ENCODE data around the gene NR4A1. TPM values are rescaled to one million over a fixed set of nuclear protein-coding genes. Genes with fewer than 3 reads are reported as not detected.

The NR4A1 gene
- total RNA-seq, 1 donor from 2014 or later = 4.4 TPM

GRCh38 chr12:52056801-52057637 is 5.8 kb downstream of the NR4A1 start:
- intact Hi-C loops (cut with micrococcal nuclease) = no loop called here

- intact Hi-C loops (cut with micrococcal nuclease) = no loop called here
Observed at GRCh38 chr12:52057638-52058576, 6.7 kb downstream of the NR4A1 start.

DNA sequence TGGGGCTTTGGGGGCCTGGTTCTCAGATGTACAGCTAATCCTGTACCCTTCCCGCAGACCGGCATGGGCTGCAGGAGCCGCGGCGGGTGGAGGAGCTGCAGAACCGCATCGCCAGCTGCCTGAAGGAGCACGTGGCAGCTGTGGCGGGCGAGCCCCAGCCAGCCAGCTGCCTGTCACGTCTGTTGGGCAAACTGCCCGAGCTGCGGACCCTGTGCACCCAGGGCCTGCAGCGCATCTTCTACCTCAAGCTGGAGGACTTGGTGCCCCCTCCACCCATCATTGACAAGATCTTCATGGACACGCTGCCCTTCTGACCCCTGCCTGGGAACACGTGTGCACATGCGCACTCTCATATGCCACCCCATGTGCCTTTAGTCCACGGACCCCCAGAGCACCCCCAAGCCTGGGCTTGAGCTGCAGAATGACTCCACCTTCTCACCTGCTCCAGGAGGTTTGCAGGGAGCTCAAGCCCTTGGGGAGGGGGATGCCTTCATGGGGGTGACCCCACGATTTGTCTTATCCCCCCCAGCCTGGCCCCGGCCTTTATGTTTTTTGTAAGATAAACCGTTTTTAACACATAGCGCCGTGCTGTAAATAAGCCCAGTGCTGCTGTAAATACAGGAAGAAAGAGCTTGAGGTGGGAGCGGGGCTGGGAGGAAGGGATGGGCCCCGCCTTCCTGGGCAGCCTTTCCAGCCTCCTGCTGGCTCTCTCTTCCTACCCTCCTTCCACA is 7.6 kb downstream of the NR4A1 start:
- intact Hi-C loops (cut with micrococcal nuclease) = no loop called here

DNA sequence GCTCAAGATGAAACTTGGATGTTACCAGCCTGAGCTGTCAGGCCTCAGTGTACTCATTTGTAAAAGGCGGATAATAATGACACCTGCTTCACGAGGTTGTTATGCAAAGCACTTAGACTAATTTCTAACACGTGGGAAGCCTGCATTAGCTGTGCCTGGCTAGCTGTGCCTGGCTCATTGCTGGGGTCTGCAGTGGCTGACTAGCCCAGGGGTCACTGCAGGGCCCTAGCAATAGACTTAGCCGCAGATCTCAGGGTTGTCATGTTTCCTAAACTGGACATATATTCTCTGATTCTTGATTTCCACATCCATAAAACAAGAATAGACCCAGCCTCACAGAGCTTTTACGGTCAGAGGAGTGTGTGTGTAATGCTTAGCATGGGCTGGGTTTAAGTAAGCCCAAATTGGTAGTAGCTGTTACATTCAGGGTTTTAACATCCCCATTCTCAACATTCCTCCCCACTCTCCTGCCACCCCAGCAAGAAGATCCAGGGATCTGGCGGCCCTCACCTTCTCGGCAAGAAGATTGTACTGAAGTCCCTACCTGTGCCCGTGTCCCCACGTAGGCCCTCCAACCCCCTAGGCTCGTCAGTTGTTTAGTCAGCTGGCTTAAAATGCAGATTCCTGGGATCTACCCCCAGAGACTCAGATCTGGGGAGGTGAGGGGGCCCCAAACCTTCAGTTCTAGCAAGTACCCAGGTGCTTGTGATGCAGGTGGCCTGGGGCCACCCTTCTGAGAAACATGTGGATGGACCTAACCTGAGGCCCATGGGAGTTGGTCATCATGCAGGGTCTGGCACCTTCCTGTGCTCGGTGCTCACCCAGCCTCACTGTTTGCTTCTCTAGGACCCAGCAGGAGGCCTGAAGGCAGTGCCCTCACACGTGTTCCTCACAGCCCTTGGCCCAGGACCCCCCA is 8.6 kb downstream of the NR4A1 start:
- intact Hi-C loops (cut with micrococcal nuclease) = no loop called here

DNA sequence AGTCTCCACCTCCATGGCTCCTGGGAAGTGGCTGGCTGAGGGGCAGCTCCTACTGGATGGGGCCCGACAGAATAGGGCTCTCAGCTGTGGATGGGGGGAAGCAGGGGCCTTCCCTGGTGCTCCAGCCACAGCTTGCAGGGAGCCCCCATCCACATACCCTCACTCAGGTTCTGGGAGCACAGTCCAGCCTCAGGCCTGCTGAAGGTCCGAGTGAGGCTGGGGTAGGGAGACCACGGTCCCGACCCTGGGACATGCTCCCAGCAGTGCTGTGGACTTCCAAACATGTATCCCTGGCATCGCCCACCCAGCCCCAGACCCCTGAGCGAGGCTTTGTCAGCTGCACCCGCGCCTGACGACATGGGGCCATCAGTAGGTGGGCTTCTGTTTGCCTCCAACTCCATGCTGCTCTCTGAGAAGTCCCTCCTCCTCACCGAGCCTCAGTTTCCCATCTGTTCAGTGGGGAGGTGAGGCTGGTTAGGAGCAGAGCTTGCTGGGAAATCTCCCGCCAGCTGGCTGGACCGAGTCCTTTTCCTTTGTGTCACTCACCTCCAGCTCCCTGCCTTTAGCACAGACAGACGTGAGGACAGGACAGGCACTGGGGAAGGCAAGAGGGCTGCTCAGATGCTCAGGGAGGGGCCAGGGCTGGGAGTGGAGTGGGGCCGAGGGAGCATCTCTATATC is 9.4 kb downstream of the NR4A1 start:
- intact Hi-C loops (cut with micrococcal nuclease) = no loop called here

- intact Hi-C loops (cut with micrococcal nuclease) = no loop called here
Observed at GRCh38 chr12:52061470-52062166, 10.4 kb downstream of the NR4A1 start.

GRCh38 chr12:52062167-52063081 is 11.2 kb downstream of the NR4A1 start:
- intact Hi-C loops (cut with micrococcal nuclease) = no loop called here

DNA sequence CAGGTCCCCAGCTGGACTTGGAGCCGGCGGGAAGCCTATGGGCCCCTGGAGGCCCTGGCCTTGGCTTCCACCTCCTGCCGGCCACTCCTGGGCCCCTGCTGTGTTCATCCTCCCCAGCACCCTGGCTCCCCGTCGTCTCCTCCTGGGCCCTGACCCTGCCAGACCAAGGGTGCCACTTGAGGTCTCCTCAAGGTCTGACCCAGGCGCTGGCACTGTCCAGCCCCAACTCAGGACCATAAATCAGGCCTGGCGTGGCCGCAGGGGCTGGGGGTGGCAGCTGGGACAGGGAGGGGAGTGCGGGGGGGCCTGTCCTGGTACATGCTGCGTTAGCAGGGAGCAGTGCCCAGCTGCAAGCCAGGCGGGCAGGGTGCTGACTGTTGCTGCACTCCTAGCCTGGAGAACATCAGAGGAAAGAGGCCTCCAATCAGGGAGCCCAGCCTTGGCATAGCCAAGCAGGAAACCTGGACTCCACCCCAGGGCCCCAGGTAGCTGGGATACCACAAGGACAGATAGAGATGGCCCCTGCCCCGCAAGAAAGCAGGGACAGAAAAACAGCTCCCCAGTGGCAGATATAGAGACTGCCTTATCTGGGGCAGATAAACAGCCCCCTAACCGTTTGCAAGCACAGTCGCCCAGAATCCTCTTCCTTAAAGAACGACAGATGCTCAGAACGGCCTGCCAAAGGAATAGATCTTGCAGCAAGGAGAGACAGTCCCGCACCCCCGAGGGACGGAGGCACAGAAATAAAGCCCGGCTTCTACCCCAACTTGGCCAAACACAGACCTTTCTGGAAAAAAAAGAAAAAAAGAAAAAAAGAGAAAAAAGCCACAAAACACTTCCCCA is 12.1 kb downstream of the NR4A1 start:
- intact Hi-C loops (cut with micrococcal nuclease) = no loop called here

DNA sequence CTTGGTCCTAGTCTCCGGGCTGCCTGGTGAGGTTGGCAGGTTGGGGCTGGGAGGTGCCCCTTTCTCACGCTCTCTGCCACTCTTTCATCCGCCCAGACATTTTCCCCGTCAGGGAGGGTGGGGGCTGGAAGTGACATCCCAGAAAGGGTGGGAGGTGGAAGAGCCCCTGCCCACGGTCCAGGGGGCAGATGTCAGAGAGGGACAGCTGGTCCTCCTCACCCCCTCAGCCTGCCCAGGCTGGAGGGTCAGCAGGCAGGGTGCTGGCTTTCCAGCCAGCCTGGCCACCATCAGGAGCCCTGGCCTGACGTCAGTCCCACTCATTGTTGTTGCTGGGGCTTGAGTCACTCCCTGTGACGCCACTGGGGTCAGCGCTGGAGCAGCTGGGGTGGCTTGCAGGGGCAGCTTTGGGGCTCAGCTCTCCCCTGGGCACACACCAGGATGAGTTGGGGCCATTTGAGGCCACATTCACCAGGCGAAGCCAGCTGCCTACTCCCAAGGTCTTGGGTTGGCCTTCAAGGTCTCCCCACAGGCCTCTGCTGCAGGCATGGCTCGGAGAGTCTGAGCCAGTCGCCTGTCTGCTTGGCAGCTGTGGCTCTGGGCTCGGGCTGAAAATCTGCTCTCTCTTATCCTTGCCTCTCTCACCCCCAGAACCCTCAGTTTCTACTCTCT is 12.9 kb downstream of the NR4A1 start:
- intact Hi-C loops (cut with micrococcal nuclease) = no loop called here

DNA sequence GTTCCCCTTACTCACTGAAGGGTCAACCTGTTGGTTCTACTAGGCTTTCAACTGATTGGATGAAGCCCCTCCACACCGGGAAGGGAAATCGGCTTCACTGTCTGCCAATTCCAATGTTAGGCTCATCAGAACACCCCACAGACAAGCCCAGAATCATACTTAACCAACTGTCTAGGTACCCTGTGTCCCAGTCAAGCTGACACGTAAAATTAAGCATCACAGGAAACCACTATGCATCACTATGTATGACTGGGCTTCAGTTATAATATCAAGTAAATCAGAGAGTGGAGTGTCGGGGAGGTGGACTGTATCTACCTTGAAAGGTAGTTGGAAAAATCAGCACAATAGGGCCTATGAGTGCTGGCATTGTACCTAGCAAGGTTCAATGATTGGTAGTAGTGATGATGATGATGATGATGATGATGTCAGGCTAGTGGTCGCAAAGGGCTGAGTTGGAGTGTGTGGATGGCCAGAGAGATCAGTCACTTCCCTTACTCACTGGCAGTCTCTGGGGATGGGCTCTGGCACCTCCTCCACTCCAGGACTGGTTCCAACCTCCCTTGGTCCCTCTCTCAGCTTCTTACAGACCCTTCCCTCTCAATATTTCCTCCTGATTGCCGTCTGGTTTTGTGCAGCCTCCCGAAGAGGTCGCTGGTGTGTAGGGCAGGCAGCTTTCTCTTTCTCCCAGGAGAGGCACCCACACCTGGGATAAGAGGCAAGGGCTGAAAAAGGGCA is 15.3 kb downstream of the NR4A1 start:
- intact Hi-C loops (cut with micrococcal nuclease) = no loop called here

DNA sequence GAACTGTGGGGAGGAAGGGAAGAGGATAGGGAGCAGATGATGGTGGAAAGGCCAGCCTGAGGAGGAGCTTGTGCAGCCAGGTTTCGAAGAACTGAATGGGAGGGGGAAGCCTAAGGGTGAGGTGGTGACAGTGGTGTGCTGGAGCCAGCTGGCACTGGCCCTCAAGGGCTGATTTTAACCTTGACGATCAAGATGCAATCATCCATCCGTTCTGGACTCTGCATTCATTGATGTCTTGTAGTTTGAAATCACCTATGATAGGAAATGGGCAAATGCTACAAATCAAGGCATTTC is 15.8 kb downstream of the NR4A1 start:
- intact Hi-C loops (cut with micrococcal nuclease) = no loop called here

- intact Hi-C loops (cut with micrococcal nuclease) = loop anchor here (1.0 kb wide), 4 partner anchors 14 to 44 kb away; partner anchors contain the start of gene NR4A1
Observed at GRCh38 chr12:52069327-52070184, 18.3 kb downstream of the NR4A1 start, which contains the start of gene ATG101. Gene ATG101 (plus strand): TSS chr12:52069978. CDS start chr12:52073651, 3,673 bp downstream.

- intact Hi-C loops (cut with micrococcal nuclease) = loop anchor here (1.0 kb wide), 1 partner anchor 13 kb away; no protein-coding TSS in a partner anchor
Observed at GRCh38 chr12:52070185-52070925, 19.1 kb downstream of the NR4A1 start.
